ENCODE measurements around the gene USHBP1.

DNA sequence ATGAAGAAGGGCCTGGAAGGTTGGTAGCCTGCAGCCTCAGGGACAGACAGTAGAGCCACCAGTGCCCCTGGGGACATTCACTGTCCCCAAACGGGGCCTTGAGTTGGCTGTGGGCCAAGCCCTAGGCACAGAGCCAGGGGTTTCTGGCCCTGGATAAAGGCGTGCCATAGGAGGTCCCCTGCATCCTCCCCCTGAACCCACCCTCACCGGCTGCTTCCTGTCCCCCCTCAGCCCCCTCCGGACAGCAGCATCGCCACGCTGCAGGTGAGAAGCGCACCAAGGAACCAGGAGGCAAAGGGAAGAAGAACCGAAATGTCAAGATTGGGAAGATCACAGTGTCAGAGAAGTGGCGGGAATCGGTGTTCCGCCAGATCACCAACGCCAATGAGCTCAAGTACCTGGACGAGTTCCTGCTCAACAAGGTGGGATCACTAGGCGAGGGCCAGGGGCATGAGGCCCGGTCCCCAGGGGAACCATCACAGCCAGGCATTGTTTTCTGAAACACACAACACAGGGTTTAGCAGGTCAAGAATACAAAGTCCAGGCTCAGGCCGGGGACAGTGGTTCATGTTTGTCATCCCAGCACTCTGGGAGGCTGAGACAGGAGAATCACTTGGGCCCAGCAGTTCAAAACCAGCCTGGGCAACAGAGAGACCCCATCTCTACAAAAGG is 64.0 kb downstream of the USHBP1 start:
- TF ChIP-seq, protein P1, sequence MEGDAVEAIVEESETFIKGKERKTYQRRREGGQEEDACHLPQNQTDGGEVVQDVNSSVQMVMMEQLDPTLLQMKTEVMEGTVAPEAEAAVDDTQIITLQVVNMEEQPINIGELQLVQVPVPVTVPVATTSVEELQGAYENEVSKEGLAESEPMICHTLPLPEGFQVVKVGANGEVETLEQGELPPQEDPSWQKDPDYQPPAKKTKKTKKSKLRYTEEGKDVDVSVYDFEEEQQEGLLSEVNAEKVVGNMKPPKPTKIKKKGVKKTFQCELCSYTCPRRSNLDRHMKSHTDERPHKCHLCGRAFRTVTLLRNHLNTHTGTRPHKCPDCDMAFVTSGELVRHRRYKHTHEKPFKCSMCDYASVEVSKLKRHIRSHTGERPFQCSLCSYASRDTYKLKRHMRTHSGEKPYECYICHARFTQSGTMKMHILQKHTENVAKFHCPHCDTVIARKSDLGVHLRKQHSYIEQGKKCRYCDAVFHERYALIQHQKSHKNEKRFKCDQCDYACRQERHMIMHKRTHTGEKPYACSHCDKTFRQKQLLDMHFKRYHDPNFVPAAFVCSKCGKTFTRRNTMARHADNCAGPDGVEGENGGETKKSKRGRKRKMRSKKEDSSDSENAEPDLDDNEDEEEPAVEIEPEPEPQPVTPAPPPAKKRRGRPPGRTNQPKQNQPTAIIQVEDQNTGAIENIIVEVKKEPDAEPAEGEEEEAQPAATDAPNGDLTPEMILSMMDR (IDR thresholded peaks at IDR 0.05), result no peak
- no peak for TF ChIP-seq POLR2A (IDR thresholded peaks at IDR 0.05)
